ENCODE data around the gene TAF1B. TPM values are rescaled to one million over a fixed set of nuclear protein-coding genes. Genes with fewer than 3 reads are reported as not detected.

Gene TAF1B
- total and polyA plus RNA-seq, 2 experiments from 2014 or later = 8.0 to 19.4 TPM

DNA sequence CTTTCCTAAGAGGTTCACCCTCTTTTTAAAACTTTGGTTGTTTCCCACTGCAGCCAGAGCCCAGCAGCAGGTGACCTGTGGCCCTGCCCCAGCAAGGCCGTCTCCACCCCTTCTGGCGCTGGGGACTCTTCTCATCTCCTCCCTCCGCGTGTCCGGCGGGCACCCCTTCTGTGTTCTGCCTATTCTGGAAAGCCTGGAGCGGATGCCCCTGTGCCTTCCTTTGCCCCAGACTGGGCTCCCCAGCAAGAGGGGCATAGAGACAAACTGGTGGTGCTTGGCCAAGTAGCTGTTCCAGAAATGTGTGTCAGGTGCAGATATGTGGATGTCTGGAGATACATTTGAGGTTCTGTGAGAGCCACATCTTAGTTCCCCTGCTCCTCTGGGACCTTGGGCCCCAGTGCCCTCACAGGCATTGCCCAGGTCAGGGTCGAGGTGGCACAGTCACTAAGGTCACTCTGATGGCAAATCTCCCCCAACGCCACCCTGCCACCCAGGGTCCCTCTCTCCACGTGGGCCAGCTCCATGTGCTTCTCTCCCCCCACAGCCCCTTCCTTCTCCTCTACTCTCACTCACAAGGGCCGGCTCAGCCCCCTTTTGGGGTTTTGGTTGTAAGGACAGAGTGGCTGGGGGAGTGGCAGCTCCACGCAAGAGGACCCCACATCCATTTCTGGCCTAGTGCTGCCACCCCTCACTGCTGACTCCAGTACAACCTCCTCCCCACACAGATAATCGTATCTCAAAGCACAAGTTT lies 35.5 kb upstream of the TAF1B start:
- H2AFZ ChIP-seq = no peak overlapping the region
- no peak overlapping the region for H3K27ac ChIP-seq
- H3K27me3 ChIP-seq = no peaks in the 10 kb centered on the region
- H3K4me3 ChIP-seq = no peak overlapping the region
- no peaks in the 10 kb centered on the region for H3K9me3 ChIP-seq (ENCODE audit: low read depth)
- TF ChIP-seq EZH2phosphoT487 (IDR thresholded peaks at IDR 0.05; ENCODE audit: low read depth, severe bottlenecking, unreplicated experiment) (no peak), EZH2 (IDR thresholded peaks at IDR 0.05; ENCODE audit: borderline replicate concordance) (no peak)
- TF ChIP-seq, protein P1, sequence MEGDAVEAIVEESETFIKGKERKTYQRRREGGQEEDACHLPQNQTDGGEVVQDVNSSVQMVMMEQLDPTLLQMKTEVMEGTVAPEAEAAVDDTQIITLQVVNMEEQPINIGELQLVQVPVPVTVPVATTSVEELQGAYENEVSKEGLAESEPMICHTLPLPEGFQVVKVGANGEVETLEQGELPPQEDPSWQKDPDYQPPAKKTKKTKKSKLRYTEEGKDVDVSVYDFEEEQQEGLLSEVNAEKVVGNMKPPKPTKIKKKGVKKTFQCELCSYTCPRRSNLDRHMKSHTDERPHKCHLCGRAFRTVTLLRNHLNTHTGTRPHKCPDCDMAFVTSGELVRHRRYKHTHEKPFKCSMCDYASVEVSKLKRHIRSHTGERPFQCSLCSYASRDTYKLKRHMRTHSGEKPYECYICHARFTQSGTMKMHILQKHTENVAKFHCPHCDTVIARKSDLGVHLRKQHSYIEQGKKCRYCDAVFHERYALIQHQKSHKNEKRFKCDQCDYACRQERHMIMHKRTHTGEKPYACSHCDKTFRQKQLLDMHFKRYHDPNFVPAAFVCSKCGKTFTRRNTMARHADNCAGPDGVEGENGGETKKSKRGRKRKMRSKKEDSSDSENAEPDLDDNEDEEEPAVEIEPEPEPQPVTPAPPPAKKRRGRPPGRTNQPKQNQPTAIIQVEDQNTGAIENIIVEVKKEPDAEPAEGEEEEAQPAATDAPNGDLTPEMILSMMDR (IDR thresholded peaks at IDR 0.05; ENCODE audit: poor library complexity) = no peak
- no peaks in the 10 kb centered on the region for H3K79me2 ChIP-seq
- H4K20me1 ChIP-seq (ENCODE audit: insufficient read depth, poor library complexity, severe bottlenecking) = no peaks in the 10 kb centered on the region
- H3K4me2 ChIP-seq = no peak overlapping the region
- H3K9me2 ChIP-seq (replicated peaks; ENCODE audit: insufficient read depth) = no peaks in the 10 kb centered on the region
- WGBS (ENCODE audit: low lambda C conversion rate, missing lambda C conversion rate) = 87% methylated on average over 13 of the region's 13 CpGs
- H3K36me3 ChIP-seq (replicated peaks; ENCODE audit: insufficient read depth, low read depth) = no peaks in the 10 kb centered on the region
- no peak for DNase-seq (ENCODE audit: low spot score)
- H3K4me1 ChIP-seq (ENCODE audit: insufficient read depth) = no peaks in the 10 kb centered on the region

DNA sequence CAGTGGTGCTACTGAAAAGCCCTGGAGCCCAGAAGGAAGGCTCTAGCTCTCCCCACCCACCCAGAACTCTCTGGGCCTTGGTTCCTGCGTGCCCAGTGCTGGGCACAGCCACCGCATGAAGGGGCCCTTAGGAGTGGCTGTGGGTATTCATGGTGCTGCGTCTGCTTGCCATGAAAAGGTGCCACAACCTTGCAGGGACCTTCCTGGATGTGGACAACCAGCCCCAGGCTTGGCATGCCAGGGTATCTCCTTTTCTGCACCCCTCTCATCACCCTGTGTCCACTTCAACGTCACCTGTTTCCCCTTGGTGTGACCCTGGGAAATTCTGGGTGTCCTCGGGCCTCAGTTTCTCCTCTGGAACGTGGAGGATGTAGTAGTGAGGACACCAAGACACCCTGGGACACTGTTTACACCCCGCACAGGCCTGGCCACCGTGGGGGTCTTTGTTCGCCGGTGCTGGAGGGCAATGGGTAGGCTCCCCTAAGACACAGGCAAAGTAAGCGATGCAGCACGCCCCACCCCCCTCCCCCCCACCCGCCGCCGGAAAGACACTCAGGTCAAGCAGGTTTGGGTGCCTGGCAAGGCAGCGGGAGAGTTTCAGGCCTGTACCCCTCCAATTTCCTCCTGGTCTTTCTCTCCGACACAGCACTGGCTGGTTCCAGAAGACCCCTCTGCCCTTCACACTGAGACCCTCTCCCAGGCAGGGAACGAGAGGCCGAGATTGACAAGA lies 34.8 kb upstream of the TAF1B start:
- Histone ChIP-seq H3K4me2 (no peak overlapping the region), H3K27ac (no peak overlapping the region), H3K4me3 (no peak overlapping the region), H2AFZ (no peak overlapping the region), H3K9me2 (replicated peaks; ENCODE audit: insufficient read depth) (no peaks in the 10 kb centered on the region), H4K20me1 (ENCODE audit: insufficient read depth, poor library complexity, severe bottlenecking) (no peaks in the 10 kb centered on the region), H3K9me3 (ENCODE audit: low read depth) (no peaks in the 10 kb centered on the region), H3K27me3 (no peaks in the 10 kb centered on the region), H3K79me2 (no peaks in the 10 kb centered on the region), H3K36me3 (replicated peaks; ENCODE audit: insufficient read depth, low read depth) (no peaks in the 10 kb centered on the region), H3K4me1 (ENCODE audit: insufficient read depth) (no peaks in the 10 kb centered on the region)
- 79% methylated on average over 19 of the region's 19 CpGs for WGBS (ENCODE audit: low lambda C conversion rate, missing lambda C conversion rate)
- TF ChIP-seq, protein P1 (IDR thresholded peaks at IDR 0.05; ENCODE audit: poor library complexity) = no peak
- TF ChIP-seq EZH2phosphoT487 (IDR thresholded peaks at IDR 0.05; ENCODE audit: low read depth, severe bottlenecking, unreplicated experiment) = no peak
- TF ChIP-seq EZH2 (IDR thresholded peaks at IDR 0.05; ENCODE audit: borderline replicate concordance) = no peak
- DNase-seq (ENCODE audit: low spot score) = no peak

DNA sequence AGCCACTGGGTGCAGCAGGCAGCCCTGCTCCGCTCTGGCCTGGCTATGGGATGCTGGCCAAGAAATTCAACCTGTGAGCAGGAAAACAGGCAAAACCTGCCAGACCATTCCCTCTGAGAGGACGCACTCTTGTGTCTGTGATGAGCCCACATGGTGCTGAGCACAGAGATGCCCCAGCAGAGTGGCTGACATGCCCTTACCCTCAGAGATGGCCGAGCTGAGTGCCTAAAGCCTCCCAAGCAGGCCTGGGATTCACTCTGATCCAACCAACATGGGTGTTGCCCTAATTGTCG lies 34.3 kb upstream of the TAF1B start:
- DNase-seq (ENCODE audit: low spot score) = no peak
- no peak overlapping the region for H2AFZ ChIP-seq
- no peaks in the 10 kb centered on the region for H3K27me3 ChIP-seq
- no peaks in the 10 kb centered on the region for H3K4me1 ChIP-seq (ENCODE audit: insufficient read depth)
- H4K20me1 ChIP-seq (ENCODE audit: insufficient read depth, poor library complexity, severe bottlenecking) = no peaks in the 10 kb centered on the region
- no peak overlapping the region for H3K4me2 ChIP-seq
- TF ChIP-seq, protein P1 (IDR thresholded peaks at IDR 0.05; ENCODE audit: poor library complexity) = no peak
- no peak for TF ChIP-seq EZH2phosphoT487 (IDR thresholded peaks at IDR 0.05; ENCODE audit: low read depth, severe bottlenecking, unreplicated experiment)
- TF ChIP-seq EZH2 (IDR thresholded peaks at IDR 0.05; ENCODE audit: borderline replicate concordance) = no peak
- H3K9me2 ChIP-seq (replicated peaks; ENCODE audit: insufficient read depth) = no peaks in the 10 kb centered on the region
- no peaks in the 10 kb centered on the region for H3K9me3 ChIP-seq (ENCODE audit: low read depth)
- H3K79me2 ChIP-seq = no peaks in the 10 kb centered on the region
- no peak overlapping the region for H3K27ac ChIP-seq
- 91% methylated on average over 4 of the region's 4 CpGs for WGBS (ENCODE audit: low lambda C conversion rate, missing lambda C conversion rate)
- no peak overlapping the region for H3K4me3 ChIP-seq
- H3K36me3 ChIP-seq (replicated peaks; ENCODE audit: insufficient read depth, low read depth) = no peaks in the 10 kb centered on the region
